GM12878 (cell line): ENCODE measurements around the gene TMCO6. TPM values are rescaled to one million over a fixed set of nuclear protein-coding genes. Genes with fewer than 3 reads are reported as not detected.

Source experiments
- ATAC-seq: fragments of 200-7000 bp; cut with Tn5 transposase; 3 replicates; pipeline ENCODE4 v1.9.1; 2020; ENCODE audit warnings: mild to moderate bottlenecking, moderate library complexity
- BruUV-seq: library from RNA; stranded (reverse); fragments of 400-500 nt; replicated peaks from 2 replicates; lab custom pipeline; 2021; lab: Mats Ljungman, UMichigan
- CTCF ChIA-PET: fragments of 300-600 bp; sonication (Branson Sonifier 250); formaldehyde crosslinking; extraction: SDS; loops from one replicate; lab custom pipeline; 2021; ENCODE audit warnings: inconsistent platforms; lab: Yijun Ruan, JAX
- POLR2A ChIA-PET: fragments of 350-600 bp; formaldehyde crosslinking; extraction: SDS; loops from one replicate; lab custom pipeline; 2021; ENCODE audit warnings: inconsistent platforms; lab: Charles Lee
- RAD21 ChIA-PET: fragments of 300-600 bp; sonication (Branson Sonifier 250); formaldehyde crosslinking; loops from one replicate; lab custom pipeline; 2023; ENCODE audit warnings: antibody characterized with exemption; ENCODE audit not compliant: unreplicated experiment; lab: Charles Lee
- SMC1A ChIA-PET: fragments of 300-600 bp; sonication (Branson Sonifier 250); formaldehyde crosslinking; loops from one replicate; lab custom pipeline; 2023; ENCODE audit not compliant: unreplicated experiment, uncharacterized antibody; lab: Charles Lee
- DNase-seq: peaks from one replicate; pipeline ENCODE4 v3.0.0-alpha.2; 2011; ENCODE audit warnings: low read depth, low spot score
- FAIRE-seq: peaks from 3 replicates; lab custom pipeline; 2011; peaks lifted over from hg19 to GRCh38; lab: Jason Lieb, UNC
- H2AFZ ChIP-seq: 2 replicates; pipeline ENCODE4 v1.6.0; 2011; ENCODE audit warnings: low read depth, low read length, control low read depth; ENCODE audit not compliant: control insufficient read depth
- H3K27ac ChIP-seq: 2 replicates; pipeline ENCODE4 v1.5.1; 2011; ENCODE audit warnings: control low read depth; ENCODE audit not compliant: control insufficient read depth, insufficient read depth
- H3K27me3 ChIP-seq, 2 experiments: replicated peaks in 1 of 2; 2 replicates each; pipeline versions ENCODE4 v1.6.0 to v1.6.1; 2011; ENCODE audit warnings: low read length in 1 of 2; ENCODE audit not compliant: control insufficient read depth in 2 of 2, insufficient read depth in 2 of 2
- H3K36me3 ChIP-seq, 2 experiments: 2 replicates each; pipeline ENCODE4 v1.5.1; 2011; ENCODE audit warnings: low read length in 1 of 2; ENCODE audit not compliant: control insufficient read depth in 2 of 2, insufficient read depth in 2 of 2
- H3K4me1 ChIP-seq: 2 replicates; pipeline ENCODE4 v1.6.1; 2011; ENCODE audit warnings: mild to moderate bottlenecking, low read length, moderate library complexity, mixed read lengths; ENCODE audit not compliant: control insufficient read depth, insufficient read depth
- H3K4me2 ChIP-seq: 2 replicates; pipeline ENCODE4 v1.6.0; 2011; ENCODE audit warnings: control low read depth; ENCODE audit not compliant: control insufficient read depth, insufficient read depth
- H3K4me3 ChIP-seq: fragments of 200-600 bp; sonication (generic); 2 replicates; pipeline ENCODE4 v1.5.1; 2016
- H3K79me2 ChIP-seq: 2 replicates; pipeline ENCODE4 v1.6.0; 2011; ENCODE audit warnings: low read length; ENCODE audit not compliant: control insufficient read depth, insufficient read depth
- H3K9ac ChIP-seq: 2 replicates; pipeline ENCODE4 v1.8.0; 2011; ENCODE audit warnings: low read length, control low read depth, mixed read lengths; ENCODE audit not compliant: control insufficient read depth, insufficient read depth
- H3K9me3 ChIP-seq: replicated peaks from 3 replicates; pipeline ENCODE4 v1.5.1; 2011; ENCODE audit warnings: mild to moderate bottlenecking, low read length; ENCODE audit not compliant: control insufficient read depth, insufficient read depth
- H4K20me1 ChIP-seq: 2 replicates; pipeline ENCODE4 v1.6.0; 2011; ENCODE audit not compliant: control insufficient read depth, insufficient read depth
- GABPA ChIP-seq: IDR thresholded peaks from 2 replicates; pipeline ENCODE4 v1.6.1; 2014; ENCODE audit warnings: antibody characterized with exemption, low read depth, mild to moderate bottlenecking, inconsistent platforms
- JUND ChIP-seq: IDR thresholded peaks from 2 replicates; pipeline ENCODE4 v1.6.1; 2012; ENCODE audit warnings: low read depth, mild to moderate bottlenecking, low read length, improper control_type of control experiment, moderate library complexity
- NFXL1 ChIP-seq: fragments of 450-650 bp; IDR thresholded peaks from 2 replicates; pipeline ENCODE4 v1.6.1; 2017; ENCODE audit warnings: antibody characterized with exemption, mild to moderate bottlenecking, borderline replicate concordance
- NR2C2 ChIP-seq: IDR thresholded peaks from 2 replicates; pipeline ENCODE4 v1.6.1; 2011; ENCODE audit warnings: borderline replicate concordance, low read depth; ENCODE audit not compliant: control insufficient read depth, insufficient read length
- POLR2AphosphoS2 ChIP-seq: IDR thresholded peaks from 2 replicates; pipeline ENCODE4 v1.6.1; 2011; ENCODE audit warnings: low read depth, mild to moderate bottlenecking, low read length, improper control_type of control experiment, moderate library complexity
- SRF ChIP-seq, 2 experiments: IDR thresholded peaks; 2 replicates each; pipeline ENCODE4 v1.6.1; 2011; ENCODE audit warnings: low read depth in 2 of 2, low read length in 2 of 2, mild to moderate bottlenecking in 1 of 2, moderate library complexity in 1 of 2
- SUPT20H ChIP-seq: IDR thresholded peaks from 2 replicates; pipeline ENCODE4 v1.6.1; 2011; ENCODE audit warnings: low read depth, mild to moderate bottlenecking, low read length, moderate library complexity, borderline replicate concordance; ENCODE audit not compliant: control insufficient read depth
- TCF12 ChIP-seq: IDR thresholded peaks from 2 replicates; pipeline ENCODE4 v1.6.1; 2011; ENCODE audit warnings: low read depth, mild to moderate bottlenecking, low read length
- WGBS: methylation state at CpG from one replicate; pipeline ENCODE4 v1.1.6; 2016; ENCODE audit warnings: low lambda C conversion rate; ENCODE audit not compliant: insufficient replicate concordance, insufficient coverage; ENCODE audit errors: missing lambda C conversion rate; 5-methylcytosine and 5-hydroxymethylcytosine counted together
- in situ Hi-C: fragments of 300-500 bp; cut with MboI; formaldehyde crosslinking; loops from 9 replicates; pipeline ENCODE4 v1.14.3; 2018; ENCODE audit warnings: mixed read lengths
- intact Hi-C: fragments of 100-400 bp; cut with micrococcal nuclease; formaldehyde crosslinking; loops from one replicate; pipeline ENCODE4 v1.14.2; 2022; ENCODE audit not compliant: unreplicated experiment
- polyA plus RNA-seq, 11 experiments: library from polyadenylated mRNA; depleted of rRNA in 4 of 11; unstranded in 6 of 11; stranded (reverse) in 5 of 11; fragments of >200 nt; fragmentation: Nextera tagmentation in 4 of 11; fragmentation: Illumina TruSeq in 1 of 11; extraction: Ambion mirVana in 4 of 11; extraction: Trizol in 1 of 11; gene quantifications; 1 replicate in 1 of 11; 2 replicates in 10 of 11; pipeline versions ENCODE4 v1.2.1 to v1.2.3, GENCODE V29; 2011 to 2016; ENCODE audit warnings: inconsistent platforms in 2 of 11, missing spikeins in 2 of 11, low read depth in 1 of 11
- total RNA-seq, 4 experiments: library from RNA; depleted of rRNA in 3 of 4; stranded (reverse); fragments of >200 nt in 3 of 4; fragmentation: Illumina TruSeq in 1 of 4; extraction: Trizol in 1 of 4; gene quantifications; 2 replicates each; pipeline versions ENCODE4 v1.2.1 to v1.2.3, GENCODE V29; 2013 to 2021
- TF ChIP-seq, protein P1 (sequence below): fragments of 450-650 bp; conservative IDR thresholded peaks from 2 replicates; pipeline ENCODE4 v1.6.1; 2017; ENCODE audit warnings: mild to moderate bottlenecking, moderate library complexity

TMCO6 gene
- total and polyA plus RNA-seq, 10 of the 15 experiments (the other 5 are each of a cell fraction or from before 2014, with no cell fraction given): 4.1 to 21.6 (median 11.7) TPM

DNA sequence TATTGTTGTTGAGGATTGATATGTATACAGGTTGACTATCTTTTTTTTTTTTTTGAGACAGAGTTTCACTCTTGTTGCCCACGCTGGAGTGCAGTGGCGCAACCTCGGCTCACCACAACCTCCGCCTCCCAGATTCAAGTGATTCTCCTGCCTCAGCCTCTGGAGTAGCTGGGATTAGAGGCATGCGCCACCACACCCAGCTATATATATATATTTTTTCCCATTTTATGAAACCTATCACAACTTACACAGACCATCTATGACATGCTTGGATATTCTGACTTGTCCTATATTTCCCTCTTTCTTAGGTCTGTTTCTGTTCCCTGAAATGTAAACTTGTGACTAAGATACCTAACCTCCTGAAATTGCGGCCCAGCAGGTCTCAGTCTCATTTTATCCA, 11.3 kb upstream of the TMCO6 start:
- POLR2A ChIA-PET: no interaction called here
- CTCF ChIA-PET: no interaction called here
- DNase-seq (no peak), ATAC-seq (no peak), FAIRE-seq (no peak)
- no peak overlapping the region for H3K27ac ChIP-seq
- no peak overlapping the region for H3K4me2 ChIP-seq
- WGBS: 91% methylated on average over 5 of the region's 6 CpGs
- TF ChIP-seq SUPT20H (no peak), SRF (IDR thresholded peaks at IDR 0.05; ENCODE audit: low read depth in 2 of 2, low read length in 2 of 2) (no peak), JUND (no peak), NR2C2 (no peak), NFXL1 (no peak), POLR2AphosphoS2 (no peak), GABPA (no peak), TCF12 (no peak)
- TF ChIP-seq, protein P1, sequence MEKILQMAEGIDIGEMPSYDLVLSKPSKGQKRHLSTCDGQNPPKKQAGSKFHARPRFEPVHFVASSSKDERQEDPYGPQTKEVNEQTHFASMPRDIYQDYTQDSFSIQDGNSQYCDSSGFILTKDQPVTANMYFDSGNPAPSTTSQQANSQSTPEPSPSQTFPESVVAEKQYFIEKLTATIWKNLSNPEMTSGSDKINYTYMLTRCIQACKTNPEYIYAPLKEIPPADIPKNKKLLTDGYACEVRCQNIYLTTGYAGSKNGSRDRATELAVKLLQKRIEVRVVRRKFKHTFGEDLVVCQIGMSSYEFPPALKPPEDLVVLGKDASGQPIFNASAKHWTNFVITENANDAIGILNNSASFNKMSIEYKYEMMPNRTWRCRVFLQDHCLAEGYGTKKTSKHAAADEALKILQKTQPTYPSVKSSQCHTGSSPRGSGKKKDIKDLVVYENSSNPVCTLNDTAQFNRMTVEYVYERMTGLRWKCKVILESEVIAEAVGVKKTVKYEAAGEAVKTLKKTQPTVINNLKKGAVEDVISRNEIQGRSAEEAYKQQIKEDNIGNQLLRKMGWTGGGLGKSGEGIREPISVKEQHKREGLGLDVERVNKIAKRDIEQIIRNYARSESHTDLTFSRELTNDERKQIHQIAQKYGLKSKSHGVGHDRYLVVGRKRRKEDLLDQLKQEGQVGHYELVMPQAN: no peak
- in situ Hi-C loops: no loop called here
- H3K27me3 ChIP-seq: peaks cover 3% of the 10 kb centered on the region in 2 experiments; a peak in 1 of 4 replicates
- H4K20me1 ChIP-seq: no peaks in the 10 kb centered on the region
- H3K9me3 ChIP-seq: peaks cover 1% of the 10 kb centered on the region; the same call in 1 of the 3 replicates
- H3K4me1 ChIP-seq: peaks cover 10% of the 10 kb centered on the region
- no peak overlapping the region for H2AFZ ChIP-seq
- no peak overlapping the region for H3K9ac ChIP-seq
- RAD21 ChIA-PET: no interaction called here
- no peak overlapping the region for H3K4me3 ChIP-seq
- BruUV-seq: no TSS peak
- SMC1A ChIA-PET: interaction anchor here (1.5 kb wide), 1 partner anchor 37 kb away, joined by 3 read pairs; the partner anchor contains the start of gene WDR55
- no peaks in the 10 kb centered on the region for H3K36me3 ChIP-seq
- intact Hi-C loops: no loop called here
- no peaks in the 10 kb centered on the region for H3K79me2 ChIP-seq
